ENCODE data around the gene ZBED1.
"Not testable (repeated sequence)": the region's sequence is repeated elsewhere in the genome, so short reads cannot be mapped to it uniquely, and the experiment has no call there.

Gene ZBED1

DNA sequence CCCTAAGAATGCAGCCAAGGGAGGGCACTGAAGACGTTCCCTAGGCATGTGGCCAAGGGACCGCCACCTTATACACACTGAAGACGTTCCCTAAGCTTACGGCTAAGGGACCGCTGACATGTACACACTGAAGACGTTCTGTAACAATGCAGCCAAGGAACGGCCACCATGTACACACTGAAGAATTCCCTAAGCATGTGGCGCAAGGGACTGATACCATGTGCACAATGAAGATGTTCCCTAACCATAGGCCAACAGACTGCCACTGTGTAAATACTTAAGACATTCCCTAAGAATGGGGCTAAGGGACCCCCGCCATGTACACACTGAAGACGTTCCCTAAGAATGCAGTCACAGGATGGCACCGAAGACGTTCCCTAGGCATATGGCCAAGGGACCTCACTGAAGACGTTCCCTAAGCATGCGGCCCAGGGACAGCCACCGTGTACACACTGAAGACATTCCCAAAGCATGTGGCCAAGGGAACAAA, 36.1 kb downstream of the ZBED1 start:
- TF ChIP-seq, protein P1, sequence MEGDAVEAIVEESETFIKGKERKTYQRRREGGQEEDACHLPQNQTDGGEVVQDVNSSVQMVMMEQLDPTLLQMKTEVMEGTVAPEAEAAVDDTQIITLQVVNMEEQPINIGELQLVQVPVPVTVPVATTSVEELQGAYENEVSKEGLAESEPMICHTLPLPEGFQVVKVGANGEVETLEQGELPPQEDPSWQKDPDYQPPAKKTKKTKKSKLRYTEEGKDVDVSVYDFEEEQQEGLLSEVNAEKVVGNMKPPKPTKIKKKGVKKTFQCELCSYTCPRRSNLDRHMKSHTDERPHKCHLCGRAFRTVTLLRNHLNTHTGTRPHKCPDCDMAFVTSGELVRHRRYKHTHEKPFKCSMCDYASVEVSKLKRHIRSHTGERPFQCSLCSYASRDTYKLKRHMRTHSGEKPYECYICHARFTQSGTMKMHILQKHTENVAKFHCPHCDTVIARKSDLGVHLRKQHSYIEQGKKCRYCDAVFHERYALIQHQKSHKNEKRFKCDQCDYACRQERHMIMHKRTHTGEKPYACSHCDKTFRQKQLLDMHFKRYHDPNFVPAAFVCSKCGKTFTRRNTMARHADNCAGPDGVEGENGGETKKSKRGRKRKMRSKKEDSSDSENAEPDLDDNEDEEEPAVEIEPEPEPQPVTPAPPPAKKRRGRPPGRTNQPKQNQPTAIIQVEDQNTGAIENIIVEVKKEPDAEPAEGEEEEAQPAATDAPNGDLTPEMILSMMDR (IDR thresholded peaks at IDR 0.05; ENCODE audit: control insufficient read depth, insufficient read depth, low read depth, low read length, missing control alignments) = no peak
- no peak overlapping the region for H3K4me3 ChIP-seq (ENCODE audit: control insufficient read depth, low read depth, low read length)
- no peak for DNase-seq (ENCODE audit: low read depth)

DNA sequence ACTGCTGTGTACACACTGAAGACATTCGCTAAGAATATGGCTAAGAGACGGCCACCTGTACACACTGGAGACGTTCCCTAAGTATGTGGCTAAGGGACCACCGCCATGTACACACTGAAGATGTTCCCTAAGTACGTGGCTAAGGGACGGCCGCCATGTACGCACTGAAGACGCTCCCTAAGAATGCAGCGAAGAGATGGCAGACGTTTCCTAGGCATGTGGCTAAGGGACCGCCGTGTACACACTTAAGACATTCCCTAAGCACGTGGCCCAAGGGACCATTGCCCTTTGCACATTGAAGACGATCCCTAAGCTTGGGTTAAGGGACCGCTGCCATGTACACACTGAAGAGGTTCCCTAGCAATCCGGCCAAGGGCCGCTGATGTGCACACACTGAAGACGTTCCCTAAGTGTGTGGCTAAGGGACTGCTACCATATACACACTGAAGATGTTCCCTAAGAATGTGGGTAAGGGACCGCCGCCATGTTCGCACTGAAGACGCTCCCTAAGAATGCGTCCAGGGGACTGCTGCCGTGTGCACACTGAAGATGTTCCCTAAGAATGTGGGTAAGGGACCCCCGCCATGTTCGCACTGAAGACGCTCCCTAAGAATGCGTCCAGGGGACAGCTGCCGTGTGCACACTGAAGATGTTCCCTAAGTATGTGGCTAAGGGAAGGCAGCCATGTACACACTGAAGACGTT, 36.7 kb downstream of the ZBED1 start:
- H3K4me3 ChIP-seq (ENCODE audit: control insufficient read depth, low read depth, low read length) = no peak overlapping the region
- DNase-seq (ENCODE audit: low read depth) = no peak
- TF ChIP-seq, protein P1 (IDR thresholded peaks at IDR 0.05; ENCODE audit: control insufficient read depth, insufficient read depth, low read depth, low read length, missing control alignments) = no peak

DNA sequence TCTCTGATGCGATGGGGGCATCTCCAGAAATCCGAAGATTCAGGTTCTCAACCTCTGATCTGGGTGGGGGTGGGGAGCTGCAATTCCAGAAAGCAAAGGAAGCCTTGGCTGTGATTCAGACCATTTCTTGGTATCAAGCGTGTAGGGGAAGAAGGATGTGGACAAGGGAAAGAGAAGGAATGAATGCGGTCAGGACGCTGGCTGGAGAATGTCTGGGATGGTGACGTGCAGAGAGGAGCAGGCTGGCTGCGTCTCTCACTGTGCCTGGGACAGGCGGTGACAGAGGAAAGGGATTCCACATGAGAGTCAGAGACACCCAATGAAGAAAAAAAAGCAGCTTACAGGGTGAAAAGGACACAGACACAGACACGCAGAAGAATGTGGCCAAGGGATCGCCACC, 37.3 kb downstream of the ZBED1 start:
- H3K4me3 ChIP-seq (ENCODE audit: control insufficient read depth, low read depth, low read length); DNase-seq (ENCODE audit: low read depth): not testable (repeated sequence)

DNA sequence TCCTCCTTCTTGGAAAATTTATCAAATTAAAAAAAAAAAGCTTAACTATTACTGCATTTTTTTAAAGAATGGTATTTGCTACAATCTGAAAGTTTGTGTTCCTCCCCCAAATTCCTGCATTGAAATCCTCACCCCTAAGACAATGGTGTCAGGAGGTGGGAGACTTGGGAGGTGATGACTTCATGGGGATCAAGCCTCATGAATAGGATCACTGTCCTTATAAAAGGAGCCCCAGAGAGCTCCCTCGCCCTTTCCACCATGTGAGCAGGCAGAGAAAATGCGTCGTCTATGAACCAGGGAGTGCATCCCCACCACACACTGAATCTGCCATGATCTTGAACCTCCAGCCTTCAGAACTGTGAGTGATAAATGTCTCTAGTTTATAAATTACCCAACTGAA, 38.0 kb downstream of the ZBED1 start:
- TF ChIP-seq, protein P1 (IDR thresholded peaks at IDR 0.05; ENCODE audit: control insufficient read depth, insufficient read depth, low read depth, low read length, missing control alignments) = no peak
- DNase-seq (ENCODE audit: low read depth) = no peak

DNA sequence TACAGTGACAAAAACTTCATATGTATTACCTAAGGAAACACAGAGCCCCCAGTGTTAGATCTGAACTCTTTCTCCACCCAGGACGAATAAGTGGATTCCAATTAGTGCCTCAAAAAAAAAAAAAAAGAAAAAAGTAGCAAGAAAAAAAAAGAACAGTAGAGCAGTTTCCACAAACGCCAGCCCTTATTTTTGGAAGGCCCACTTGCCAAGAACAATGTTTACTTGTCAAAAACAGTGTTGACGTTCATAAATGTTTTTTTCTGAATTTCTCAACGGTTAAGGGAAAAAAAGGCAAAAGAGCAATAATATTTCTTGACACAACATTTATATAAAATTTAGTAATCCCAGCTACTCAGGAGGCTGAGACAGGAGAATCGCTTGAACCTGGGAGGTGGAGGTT, 38.7 kb downstream of the ZBED1 start:
- no peak for DNase-seq (ENCODE audit: low read depth)
- TF ChIP-seq, protein P1 (IDR thresholded peaks at IDR 0.05; ENCODE audit: control insufficient read depth, insufficient read depth, low read depth, low read length, missing control alignments) = no peak
- no peak overlapping the region for H3K4me3 ChIP-seq (ENCODE audit: control insufficient read depth, low read depth, low read length)

More for the DNA sequence above, 38.0 kb downstream of the ZBED1 start:
- no peak overlapping the region for H3K4me3 ChIP-seq (ENCODE audit: control insufficient read depth, low read depth, low read length)

DNA sequence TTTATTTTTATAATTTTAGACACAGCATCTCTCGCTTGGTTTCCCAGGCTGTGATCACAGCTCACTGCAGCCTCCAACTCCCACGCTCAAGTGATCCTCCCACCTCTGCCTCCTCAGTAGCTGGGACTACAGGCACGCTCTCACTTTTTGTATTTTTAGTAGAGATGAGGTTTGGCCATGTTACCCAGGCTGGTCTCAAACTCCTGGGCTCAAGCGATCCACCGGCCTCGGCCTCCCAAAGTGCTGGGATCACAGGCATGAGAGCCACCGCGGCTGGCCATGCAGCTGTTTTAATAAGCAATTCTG, 39.1 kb downstream of the ZBED1 start:
- DNase-seq (ENCODE audit: low read depth) = no peak
- no peak overlapping the region for H3K4me3 ChIP-seq (ENCODE audit: control insufficient read depth, low read depth, low read length)
- TF ChIP-seq, protein P1 (IDR thresholded peaks at IDR 0.05; ENCODE audit: control insufficient read depth, insufficient read depth, low read depth, low read length, missing control alignments) = no peak

DNA sequence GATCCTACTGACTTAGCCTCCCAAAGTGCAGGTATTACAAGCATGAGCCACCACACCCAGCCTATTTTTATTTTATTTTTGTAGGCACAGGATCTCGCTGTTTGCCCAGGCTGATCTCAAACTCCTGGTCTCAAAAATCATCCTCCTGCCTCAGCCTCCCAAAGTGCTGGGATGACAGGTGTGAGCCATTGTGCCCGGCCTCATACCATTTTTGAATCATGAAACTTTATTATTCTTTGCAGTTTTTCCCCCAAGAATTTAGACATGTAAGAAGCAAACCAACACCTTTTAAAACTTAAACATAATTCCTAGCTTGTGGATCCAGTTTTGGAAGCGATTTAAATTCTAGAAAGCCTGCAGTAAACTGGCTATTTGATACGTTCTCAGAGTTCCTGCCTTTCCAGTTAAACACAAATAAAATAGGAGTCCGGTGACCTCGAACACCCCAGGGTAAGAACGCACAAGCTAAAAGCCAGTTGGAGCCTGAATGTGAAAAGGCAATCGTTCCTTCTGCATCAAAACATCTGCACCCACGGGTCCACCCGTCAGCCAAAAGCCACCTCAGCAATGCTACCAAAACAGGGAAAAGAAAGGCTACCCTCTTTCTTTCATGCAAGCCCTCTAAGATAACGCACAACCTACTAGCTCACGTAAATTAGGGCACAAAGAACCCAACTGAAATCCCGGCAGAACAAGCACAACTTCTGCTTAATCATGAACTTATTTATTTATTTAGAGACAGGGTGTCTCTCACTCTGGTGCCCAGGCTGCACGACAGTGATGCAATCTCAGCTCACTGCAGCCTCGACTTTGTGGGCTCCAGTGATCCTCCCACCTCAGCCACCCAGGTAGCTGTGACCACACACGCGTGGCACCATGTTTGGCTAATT, 39.7 kb downstream of the ZBED1 start:
- DNase-seq (ENCODE audit: low read depth); H3K4me3 ChIP-seq (ENCODE audit: control insufficient read depth, low read depth, low read length): not testable (repeated sequence)

DNA sequence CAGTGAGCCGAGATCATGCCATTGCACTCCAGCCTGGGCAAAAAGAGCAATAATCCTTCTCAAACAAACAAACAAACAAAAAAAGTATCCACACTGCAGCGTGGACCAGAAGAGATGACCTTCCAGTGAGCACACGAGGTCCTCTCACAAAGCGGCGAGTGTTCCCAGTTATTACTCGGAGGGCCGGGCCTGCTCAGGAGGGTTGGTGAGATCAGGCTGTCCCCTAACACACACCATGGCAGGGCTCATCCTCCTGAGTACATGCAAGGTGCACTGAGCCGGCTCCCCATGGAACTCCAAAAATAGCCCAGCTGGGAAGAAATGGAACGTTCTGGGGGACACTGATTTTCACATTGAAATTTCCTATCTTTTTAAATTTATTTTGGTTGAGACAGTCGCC, 40.7 kb downstream of the ZBED1 start:
- DNase-seq (ENCODE audit: low read depth); H3K4me3 ChIP-seq (ENCODE audit: control insufficient read depth, low read depth, low read length): not testable (repeated sequence)
